HG03457 (cell line): ENCODE results near the gene TBC1D5.
"Not testable (repeated sequence)": the region's sequence is repeated elsewhere in the genome, so short reads cannot be mapped to it uniquely, and the experiment has no call there.

Experiments
- ATAC-seq: cut with Tn5 transposase; IDR thresholded peaks from one replicate; pipeline ENCODE4 v1.9.1; 2021; ENCODE audit warnings: moderate number of reproducible peaks; ENCODE audit not compliant: unreplicated experiment

The TBC1D5 gene, protein sequence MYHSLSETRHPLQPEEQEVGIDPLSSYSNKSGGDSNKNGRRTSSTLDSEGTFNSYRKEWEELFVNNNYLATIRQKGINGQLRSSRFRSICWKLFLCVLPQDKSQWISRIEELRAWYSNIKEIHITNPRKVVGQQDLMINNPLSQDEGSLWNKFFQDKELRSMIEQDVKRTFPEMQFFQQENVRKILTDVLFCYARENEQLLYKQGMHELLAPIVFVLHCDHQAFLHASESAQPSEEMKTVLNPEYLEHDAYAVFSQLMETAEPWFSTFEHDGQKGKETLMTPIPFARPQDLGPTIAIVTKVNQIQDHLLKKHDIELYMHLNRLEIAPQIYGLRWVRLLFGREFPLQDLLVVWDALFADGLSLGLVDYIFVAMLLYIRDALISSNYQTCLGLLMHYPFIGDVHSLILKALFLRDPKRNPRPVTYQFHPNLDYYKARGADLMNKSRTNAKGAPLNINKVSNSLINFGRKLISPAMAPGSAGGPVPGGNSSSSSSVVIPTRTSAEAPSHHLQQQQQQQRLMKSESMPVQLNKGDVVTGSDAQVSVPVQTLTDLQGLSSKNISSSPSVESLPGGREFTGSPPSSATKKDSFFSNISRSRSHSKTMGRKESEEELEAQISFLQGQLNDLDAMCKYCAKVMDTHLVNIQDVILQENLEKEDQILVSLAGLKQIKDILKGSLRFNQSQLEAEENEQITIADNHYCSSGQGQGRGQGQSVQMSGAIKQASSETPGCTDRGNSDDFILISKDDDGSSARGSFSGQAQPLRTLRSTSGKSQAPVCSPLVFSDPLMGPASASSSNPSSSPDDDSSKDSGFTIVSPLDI

DNA sequence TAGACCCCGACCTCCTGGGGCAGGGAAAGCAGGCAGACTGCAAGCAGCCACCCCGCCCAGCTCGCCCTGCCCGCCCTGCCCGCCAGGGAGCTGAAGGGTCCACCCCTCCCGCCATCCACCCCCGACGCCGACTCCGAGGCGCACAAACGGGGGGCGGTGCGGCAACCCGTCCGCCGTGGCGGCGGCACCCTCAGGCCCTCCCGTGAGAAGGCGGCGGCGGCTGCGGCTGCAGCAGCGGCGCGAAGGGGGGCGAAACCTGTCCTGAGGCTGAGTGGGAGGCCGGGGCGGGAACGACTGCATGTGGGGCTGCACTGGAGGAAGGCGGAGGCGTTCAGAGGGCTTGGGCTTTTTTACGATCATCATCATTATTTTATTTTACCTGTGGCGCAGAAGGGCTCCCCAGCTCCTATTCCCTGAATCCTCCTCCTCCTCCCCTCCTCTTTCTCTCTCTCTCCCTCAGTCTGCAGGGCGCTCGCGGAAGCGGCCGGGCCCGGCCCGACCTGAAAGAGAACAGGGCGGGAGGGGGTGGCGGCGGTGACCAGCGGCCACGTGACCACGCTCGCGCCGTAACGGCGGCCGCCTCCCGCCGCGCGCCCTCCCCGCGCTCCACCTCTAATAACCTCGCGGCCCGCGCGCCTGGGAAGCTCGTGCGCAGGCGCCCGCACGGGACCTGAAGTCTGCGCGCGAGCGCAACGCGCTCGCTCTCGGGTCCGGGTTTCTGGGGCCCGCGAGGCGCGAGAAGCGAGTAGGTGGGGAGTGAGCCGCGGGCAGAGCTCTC, at the start of gene TBC1D5:
Gene TBC1D5, minus strand, starts transcription at position 530 of the 778 bp plus-strand sequence. CDS start 234,061 bp downstream, outside the sequence.
- ATAC-seq: peak; percentile 81

DNA sequence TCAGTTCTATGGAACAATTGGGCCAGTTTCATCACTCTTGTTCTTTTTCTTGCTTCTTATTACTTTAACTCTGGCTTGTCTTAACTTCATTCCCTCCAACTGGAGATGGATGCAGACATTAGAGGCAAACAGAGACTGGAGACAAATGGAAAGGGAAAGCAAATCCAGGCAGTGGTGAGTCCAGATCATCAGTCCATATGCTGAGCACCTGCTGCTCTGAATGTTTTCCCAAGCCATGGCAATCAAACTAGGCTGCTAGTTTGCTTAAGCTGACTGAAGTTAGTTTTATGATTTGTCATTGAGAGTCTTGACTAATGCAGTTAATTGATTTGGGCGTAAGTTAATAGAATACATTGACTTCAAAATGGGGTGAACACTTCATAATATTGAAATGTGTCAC, 41.0 kb upstream of the TBC1D5 start:
- no peak for ATAC-seq

DNA sequence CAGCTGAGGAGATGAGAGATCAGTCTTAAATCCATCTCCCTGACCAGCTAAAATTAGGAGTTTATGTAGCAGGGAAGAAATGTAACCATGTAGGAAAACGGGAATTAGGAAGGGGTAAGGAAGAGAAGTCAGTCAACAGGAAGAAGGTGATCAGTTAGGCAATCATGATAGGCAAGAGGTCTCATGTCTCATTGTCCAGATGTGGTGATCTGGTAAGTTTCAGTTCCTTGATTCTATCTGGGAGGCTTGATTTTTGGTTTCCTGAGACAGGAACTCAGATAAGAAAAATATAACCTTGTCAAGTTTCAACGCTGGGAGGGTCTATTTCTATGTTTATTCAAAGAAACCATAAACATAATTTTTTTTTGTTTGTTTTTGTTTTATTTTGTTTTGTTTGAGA, 40.3 kb upstream of the TBC1D5 start:
- no peak for ATAC-seq

DNA sequence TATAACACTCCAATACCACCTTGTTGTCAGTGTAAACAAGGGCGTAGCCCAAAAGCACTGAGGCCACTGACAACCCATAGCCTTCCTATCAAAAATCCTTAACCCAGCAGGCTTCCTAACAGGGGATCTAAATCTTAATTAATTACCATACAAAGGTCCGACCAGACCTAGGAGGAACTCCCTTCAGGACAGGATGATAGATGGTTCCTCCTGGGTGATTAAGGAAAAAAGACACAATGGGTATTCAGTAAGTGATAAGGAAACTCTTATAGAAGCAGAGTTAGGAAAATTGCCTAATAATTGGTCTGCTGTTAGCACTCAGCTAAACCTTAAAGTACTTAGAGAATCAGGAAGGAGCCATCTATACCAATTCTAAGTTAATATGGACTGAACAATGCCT, 37.9 kb upstream of the TBC1D5 start:
- ATAC-seq: not testable (repeated sequence)

DNA sequence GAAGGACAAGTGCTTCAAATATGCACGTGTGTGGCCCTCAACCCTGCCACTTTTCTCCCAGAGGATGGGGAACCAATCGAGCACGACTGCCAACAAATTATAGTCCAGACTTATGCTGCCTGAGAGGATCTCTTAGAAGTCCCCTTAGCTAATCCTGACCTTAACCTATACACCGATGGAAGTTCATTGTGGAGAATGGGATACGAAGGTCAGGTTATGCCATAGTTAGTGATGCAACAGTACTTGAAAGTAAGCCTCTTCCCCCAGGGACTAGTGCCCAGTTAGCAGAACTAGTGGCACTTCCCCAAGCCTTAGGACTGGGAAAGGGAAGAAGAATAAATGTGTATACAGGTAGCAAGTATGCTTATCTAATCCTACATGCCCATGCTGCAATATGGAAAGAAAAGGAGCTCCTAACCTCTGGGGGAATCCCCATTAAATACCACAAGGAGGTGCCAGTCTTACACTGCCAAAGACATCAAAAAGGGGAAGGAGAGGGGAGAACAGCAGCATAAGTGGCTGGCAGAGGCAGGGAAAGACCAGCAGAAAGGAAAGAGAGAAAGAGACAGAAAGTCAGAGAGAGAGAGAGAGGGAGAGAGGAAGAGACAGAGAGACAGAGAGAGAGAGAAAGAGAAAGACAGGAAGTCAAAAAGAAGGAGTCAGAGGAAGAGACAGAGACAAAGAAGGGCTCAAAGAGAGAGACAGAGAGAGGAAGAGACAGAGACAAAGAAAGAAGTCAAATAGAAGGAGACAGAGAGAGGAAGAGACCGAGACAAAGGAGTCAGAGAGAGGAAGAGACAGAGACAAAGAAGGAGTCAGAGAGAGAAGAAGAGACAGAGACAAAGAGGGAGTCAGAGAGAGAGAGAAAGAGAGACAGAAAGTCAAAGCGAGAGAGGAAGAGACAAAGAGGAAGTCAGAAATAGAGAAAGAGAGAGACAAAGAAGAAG, 37.1 kb upstream of the TBC1D5 start:
- not testable (repeated sequence) for ATAC-seq

DNA sequence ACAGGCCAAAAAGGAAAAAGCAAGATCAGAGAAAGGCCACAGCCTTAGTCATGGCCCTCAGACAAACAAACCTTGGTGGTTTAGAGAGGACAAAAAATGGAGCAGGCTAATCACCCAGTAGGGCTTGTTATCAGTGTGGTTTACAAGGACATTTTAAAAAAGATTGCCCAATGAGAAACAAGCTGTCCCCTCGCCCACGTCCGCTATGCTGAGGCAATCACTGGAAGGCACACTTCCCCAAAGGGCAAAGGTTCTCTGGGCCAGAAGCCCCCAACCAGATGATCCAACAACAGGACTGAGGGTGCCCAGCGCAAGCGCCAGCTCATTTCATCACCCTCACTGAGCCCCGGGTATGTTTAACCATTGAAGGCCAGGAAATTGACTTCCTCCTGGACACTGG, 34.9 kb upstream of the TBC1D5 start:
- ATAC-seq: not testable (repeated sequence)

DNA sequence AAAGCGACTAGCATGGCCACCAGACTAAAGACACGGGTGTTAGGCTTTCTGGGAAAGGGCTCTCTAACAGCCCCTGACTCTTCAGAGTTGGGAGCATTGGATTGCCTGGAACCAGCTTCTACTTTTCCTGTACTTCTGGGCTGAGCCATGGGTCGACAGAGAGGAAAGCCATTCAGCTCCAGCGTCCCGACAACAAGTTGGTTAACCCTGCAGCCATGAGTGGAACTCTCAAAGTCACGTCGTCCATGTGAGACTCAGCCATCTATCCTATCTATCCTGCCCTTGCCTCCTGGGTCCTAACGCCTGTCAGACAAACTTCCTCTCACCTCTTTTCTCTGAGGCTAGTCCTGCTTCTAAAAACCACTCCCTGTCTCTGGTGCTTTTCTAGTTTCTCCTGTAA, 32.6 kb upstream of the TBC1D5 start:
- ATAC-seq: no peak

DNA sequence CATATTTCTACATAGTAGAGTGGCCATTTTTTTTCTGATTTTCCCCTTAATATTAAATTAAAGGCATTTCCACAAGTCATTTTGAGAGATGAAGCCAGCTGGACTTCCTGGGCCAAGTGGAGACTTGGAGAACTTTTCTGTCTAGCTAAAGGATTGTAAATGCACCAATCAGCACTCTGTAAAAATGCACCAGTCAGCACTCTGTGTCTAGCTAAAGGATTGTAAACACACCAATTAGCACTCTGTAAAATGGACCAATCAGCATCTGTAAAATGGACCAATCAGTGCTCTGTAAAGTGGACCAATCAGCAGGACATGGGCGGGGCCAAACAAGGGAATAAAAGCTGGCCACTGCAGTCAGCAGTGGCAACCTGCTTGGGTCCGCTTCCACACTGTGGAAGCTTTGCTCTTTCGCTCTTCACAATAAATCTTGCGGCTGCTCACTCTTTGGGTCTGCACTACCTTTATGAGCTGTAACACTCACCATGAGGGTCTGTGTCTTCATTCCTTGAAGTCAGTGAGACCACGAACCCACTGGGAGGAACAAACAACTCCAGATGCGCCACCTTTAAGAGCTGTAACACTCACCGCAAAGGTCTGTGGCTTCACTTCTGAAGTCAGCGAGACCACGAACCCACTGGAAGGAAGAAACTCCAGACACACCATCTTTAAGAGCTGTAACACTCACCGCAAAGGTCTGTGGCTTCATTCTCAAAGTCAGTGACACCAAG, 31.9 kb upstream of the TBC1D5 start:
- not testable (repeated sequence) for ATAC-seq

DNA sequence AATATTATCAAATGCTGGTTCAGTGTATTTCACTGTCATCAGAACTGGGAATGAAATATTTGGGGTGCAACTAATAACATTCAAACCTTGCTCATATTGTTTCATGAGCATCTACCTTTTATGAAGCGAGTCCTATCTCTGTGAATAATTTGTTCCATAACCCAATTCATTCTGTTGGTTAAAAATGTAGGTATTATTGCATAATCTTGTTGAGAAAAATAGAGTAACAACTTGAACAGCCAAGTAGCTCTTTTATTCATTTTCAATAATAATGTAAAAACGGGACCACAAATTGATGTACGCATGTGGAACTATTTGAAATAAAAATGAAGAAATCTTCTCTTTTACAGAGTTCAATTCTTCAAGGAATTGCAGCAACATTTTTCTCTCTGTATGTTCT, 30.1 kb upstream of the TBC1D5 start:
- ATAC-seq: no peak

DNA sequence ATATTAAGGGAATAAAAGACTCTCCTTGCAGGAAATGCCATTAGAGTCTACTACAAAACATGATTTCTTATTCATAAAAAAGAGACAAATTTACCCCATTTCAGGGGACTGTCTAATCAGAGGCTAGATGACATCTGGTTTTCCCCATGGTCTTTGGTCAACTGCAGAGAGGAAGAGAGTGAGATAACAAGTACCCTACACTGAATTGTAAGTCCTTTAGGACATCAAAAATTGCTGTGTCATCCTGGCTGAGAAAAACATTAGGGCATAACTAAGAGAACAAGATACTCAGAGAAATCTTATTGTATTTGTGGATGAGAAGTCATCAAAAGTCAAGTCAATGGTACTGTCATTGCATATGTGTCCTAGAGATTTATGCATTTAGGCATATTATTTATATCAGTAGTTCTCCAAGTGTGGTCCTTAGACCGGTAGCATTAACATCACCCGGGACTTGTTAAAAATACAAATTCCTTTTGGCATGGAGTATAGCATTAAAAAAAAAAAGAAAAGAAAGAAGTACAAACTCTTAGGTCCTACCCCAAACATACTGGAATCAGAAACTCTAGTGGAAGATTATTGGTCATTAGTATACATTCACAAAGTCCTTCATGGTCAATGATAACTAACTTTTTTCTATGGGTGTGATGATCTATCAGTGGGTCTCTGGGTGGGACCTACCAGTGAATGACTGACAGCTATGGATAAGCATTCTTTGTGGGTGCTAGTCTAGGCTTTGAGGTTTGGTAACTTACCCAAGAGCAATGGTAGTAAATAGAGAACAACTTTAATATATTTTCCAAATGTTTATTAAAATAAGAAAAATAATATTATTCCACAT, 29.0 kb upstream of the TBC1D5 start:
- ATAC-seq: no peak

DNA sequence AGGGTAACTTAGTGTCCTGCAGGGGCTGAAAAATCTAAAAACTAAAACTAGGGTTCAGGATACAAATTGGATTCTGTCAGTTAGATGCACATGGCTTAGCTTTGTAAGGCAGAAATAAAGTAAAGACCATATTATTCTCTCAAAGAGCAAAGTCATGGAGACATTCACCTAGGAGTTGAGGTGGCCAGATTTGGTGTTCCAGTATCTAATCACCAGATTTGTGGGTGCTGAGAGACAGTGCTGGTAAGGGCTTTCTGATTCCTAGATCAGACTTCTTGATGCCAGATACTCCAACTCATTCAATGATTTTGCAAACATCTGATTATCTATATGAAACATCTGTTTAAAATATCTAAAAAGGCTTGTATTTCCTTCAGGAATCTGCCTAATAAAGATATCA, 28.3 kb upstream of the TBC1D5 start:
- ATAC-seq: no peak

DNA sequence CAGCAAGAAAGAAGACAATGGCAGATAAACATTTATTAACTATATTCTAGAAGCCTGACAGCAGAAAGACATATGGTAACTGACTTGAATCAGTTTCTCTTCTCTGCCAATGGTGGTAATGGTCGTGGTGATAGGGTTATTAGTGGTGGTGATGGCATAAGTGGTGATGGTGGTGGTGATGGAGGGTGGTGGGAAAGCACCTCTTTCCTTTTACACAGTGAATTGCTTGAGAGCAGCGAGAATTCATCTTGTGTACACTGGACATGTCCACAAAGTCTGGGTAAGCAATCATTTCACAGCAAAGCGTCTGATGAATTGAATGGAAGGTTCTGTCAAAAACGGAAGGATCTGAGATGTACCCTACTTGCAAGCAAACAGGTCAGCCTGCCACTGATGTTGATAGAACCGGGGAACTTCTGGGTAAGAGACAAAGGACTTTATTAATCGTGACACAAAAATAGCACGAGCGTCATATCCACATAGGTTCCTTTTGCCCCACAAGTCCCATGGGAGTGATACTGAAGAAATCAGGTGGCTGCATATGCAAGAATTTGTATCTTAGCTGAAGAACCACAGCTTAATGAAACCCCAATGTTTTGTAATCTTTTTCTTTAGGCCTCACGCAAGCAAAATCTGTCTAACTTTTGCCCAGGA, 23.5 kb upstream of the TBC1D5 start:
- ATAC-seq: peak; percentile 55

DNA sequence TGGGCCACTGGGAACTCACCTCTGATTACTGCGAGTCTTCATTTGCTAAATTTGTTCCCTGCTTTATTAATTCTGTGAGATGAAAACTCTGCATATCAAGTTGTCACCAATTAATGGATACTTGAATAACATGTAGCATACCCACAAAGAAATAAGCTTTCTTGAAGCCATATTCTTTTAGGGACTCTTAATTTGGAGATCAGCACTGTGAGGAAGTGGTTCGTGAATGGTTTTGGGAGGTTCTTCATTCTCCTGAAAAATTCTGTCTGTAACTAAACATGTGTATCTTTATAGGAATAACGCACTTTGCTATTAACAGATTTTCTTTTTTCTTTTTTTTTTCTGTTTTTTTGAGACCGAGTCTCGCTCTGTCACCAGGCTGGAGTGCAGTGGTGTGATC, 19.1 kb upstream of the TBC1D5 start:
- no peak for ATAC-seq

DNA sequence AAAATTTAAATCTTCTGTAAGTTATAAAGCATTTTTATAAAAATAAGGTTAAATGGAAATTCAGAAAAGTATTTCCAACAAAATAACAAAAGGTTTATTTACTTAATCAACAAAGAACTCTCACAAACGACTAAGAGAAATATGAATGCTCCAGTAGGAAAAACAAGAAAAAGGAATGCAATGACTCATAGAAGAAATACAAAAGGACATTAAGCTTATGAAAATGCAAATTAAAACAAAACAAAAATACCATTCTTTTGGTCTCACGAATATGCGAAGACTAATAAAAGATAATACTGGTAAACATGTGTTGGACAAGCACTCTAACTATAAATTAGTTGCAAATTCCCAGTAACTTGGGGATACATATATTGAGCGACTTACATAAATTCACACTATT, 17.5 kb upstream of the TBC1D5 start:
- ATAC-seq: no peak

DNA sequence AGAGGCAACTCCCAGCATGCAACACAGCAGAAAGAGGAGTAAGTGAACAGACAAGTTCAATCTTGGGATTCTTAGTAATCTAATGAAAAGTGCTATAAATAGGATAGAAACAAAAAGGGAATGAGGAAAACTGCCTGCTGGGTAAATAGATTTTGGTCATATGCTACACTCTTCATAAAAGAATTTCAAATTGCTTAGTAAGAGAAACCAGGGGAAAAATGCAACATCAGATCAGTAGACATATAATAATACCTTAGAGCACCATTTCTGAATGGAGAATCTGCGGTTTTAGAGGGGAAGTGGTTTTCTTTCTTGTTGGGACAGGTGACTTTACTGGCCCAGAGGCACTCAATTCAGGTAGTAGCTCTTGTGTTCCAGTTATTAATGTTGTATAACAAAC, 13.4 kb upstream of the TBC1D5 start:
- no peak for ATAC-seq

DNA sequence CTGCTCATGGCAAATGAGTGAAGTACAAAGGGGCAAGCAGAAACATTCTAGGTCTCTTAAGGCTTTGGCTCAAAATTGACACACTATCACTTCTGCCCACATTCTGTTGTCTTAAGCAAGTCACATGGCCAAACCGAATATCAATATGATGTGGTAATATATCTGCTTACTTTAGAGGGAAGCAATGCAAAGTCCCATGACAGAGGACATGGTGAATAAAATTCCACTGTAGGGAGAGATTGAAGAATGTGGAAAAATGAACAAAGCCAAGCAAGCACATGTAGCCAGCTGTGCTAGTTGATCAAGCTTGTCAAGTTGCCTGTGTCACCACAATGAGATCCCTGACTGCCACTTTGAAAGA, 11.2 kb upstream of the TBC1D5 start:
- no peak for ATAC-seq

DNA sequence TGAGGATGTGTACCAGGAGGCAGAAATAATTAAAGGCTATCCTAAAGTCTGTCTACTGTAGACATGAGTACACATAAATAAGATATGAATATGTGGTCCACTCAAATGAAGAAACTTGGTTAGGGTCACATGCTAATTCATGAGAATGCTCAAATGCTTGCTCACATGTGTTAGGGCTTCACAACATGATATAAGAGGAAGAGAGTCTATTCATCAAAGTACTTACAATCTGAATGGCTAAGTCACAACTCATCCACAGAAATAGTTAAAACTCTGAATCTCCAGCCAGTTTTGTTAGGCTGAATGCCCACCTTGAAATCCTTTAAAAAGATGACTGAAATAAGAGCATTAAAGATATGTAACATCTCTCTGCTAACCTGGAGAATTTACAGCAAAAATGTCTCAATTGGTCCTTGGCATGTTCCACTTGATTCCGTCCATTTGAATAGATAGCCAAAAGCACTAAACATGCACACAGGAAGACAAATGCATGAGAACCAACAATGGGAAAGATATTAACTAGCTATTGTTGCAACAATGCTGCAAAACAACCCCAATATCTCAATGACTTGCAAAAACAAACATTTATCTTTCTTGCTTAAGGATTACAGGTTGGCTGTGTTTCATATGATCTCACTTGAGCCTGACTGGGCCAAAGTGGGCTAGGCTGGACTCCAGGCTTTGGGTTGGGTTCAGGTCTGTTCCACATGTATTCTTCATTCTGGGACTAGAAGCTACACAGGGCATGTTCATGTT, 10.6 kb upstream of the TBC1D5 start:
- ATAC-seq: no peak

DNA sequence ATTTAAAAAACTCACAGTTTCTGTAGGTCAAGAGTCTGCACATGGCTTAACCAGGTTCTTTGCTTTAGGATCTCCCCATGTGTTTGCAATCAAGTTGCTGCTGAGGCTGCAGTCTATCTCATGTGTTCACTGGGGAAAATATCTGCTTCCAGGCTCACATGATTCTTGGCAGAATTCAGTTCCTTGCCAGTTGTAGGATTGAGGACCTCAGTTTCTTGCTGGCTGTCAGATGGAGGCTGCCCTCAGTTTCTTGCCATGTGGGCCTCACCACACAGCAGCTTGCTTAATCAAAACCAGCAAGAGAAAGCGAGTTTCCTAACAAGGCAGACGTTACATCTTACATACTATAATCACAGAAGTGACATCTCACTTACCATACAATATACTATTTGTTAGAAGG, 10.0 kb upstream of the TBC1D5 start:
- no peak for ATAC-seq
